ENCODE data around the gene MYO1B.

Gene MYO1B

DNA sequence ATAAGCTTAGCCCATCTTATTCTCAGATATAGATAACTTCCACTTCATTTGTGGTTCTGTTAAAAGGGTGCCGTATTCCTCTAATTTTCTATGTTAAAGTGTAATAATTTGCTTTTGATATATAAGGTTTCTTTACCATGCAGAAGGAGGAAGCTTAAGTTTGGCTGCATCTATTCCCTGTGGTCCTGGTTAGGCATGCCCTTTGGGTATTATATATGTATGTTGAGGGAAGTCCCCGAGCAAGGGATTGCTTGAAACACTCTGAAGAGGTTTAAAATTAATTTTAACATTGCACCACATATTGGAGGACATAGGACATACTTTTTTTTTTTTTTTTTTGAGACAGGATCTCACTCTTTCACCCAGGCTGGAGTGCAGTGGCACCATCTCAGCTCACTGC is 16.9 kb upstream of the MYO1B start:
- no peak for DNase-seq

DNA sequence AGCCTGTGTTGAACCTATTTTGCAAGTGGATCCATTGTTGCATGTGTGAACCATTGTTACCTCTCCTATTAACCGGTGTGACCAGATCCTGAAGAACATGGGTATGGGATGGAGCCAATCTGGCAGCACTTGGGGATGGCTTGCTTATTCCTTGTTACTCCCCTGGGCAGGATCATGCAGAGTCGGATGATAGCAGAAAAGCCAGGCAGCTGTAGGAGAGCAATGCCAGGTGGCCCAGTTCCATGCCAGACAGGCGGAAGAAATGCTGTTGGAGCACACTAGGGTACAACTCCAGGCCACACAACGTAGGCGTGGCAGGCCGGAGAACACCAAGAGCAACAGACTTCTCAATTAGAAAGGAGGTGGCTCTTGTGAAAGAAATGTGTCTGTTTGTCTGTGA is 16.3 kb upstream of the MYO1B start:
- DNase-seq, result no peak

DNA sequence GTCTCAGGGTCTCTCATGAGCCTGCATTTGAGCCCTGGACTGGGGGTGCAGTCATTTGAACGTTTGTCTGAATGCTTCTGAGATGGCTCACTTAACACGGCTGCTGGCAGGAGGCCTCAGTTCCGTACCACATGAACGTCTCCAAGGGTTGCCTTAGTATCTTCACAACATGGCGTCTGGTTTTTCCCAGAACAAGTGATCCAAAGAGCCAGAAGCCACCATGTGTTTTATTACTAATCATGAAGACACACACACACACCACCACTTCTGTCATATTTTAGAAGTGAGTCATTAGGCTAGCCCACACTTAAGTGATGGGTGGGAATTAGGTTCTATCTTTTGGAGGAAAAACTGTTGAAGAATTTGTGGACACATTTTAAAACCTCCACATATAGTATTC is 15.0 kb upstream of the MYO1B start:
- no peak for DNase-seq

DNA sequence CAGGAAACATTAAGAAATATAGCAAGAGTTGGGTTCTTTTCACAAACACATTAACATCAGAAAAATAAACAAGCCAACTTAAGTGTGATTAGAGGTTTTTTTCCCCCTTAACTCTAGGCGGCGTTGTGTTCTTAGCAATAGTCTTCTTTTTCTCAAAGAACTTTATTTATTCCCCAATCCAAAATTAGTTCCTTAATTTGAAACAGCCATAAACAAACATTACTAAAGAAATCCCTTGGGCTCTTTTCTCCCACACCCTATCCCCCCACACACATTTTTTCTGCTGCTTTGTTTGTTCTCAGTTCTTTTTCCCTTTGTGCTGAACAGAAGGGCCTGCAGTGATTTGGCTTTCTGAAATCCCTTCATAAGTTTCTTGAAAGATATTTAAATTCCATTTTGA is 13.2 kb upstream of the MYO1B start:
- no peak for DNase-seq

DNA sequence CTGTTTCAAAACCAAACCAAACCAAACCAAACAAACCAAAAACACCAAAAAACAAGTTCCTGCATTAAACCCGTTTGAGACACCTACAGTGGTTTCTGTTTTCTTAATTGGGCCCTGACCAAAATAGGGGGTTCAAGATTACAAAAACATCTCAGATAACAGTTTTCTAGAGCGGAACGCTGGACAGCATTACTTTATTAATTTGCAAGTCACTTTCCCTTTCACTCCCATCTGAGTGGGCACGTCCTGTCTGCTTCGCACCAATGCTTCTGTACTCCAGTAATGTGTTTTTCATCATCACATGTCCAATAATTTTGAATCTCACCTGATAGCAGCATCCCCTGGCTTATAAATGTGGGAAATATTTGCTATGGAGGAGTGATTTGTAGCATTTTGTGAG is 11.7 kb upstream of the MYO1B start:
- DNase-seq, result no peak

DNA sequence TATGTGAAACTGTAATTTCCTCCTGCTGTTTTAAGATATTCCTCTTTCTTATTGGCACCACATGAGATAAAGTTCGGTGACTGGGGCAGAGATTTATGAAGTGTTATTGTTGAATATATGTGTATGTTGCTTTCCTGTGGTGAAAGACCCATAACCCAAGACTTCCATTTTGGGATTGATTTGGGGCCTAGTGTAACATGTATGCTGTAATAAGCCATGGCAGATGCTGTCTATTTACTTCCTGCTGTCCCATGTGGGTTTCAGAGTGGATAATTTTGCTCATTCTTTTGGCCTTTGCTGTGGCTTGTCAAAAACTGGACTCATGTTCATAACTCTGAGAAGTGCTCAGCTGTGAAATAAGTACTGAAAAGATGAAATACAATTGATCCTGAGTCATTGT is 10.8 kb upstream of the MYO1B start:
- DNase-seq, result no peak

DNA sequence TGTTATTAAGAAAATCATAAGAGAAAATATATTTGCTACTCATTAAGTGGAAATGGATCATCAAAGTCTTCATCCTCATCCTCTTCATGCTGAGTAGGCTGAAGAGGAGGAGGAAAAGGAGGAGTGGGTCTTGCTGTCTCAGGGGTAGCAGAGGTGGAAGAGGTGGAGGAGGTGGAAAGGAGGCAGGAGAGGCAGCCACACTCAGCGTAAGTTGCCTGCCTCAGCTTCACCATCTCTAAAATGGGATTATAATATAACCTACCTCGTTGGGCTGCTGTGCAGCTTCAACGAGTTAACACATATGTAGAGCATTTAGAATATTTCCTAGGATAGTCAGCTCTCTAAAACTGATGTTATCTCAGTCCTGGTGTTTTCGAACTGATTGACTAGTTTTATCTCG is 4.3 kb upstream of the MYO1B start:
- DNase-seq, result no peak

DNA sequence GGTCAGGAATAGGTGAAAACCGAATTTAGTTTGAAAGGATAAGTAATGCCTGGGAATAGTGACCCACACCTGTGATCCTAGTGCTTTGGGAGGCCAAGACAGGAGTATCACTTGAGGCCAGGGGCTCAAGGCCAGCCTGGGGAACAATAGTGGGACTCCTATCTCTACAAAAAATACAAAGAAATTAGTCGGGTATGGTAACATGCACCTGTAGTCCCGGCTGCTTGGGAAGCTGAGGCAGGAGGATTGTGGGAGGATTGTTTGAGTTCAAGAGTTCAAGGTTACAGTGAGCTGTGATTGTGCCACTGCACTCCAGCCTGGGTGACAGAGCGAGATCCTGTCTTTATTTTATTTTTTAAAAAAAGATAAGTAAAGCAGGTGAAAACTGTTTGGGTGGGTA is 3.8 kb upstream of the MYO1B start:
- DNase-seq, result no peak

DNA sequence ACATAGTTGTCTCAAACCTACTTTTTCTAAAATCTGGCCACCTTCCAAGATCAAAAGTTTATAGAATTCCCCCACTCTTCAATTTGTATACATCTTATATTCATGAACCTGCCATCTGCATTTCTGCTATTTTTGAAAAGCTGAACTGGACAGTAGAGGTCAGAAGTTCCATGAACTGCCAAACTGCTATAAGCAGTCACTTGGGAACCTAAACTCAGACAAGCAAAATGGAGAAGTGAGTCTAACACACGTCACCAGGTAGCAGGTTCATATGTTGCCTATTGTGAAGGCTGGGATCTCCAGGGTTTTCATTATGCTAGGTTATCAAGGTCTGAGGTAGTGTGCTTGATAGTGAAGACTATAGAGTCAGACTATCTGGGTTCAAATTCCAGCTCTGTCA is 2.0 kb upstream of the MYO1B start:
- DNase-seq, result no peak

DNA sequence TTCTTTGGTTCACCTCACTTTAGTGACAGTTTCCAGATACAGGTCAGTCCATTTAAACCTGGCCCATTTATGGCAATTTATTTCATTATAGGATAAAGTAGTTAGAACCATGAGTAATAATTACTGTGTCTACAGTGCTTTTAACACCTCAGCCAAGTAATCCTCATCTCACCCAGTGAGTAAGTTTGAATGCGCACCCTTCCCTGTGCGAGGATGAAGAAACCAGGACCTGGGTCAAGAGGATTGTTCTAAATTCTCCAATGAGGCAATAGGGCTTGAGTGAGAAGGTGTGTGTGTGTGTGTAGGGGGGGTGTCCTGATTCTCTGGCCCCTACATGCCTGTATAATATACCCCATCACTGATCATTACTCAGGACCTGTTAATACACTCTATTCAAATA is 854 bp upstream of the MYO1B start:
- DNase-seq, result no peak

DNA sequence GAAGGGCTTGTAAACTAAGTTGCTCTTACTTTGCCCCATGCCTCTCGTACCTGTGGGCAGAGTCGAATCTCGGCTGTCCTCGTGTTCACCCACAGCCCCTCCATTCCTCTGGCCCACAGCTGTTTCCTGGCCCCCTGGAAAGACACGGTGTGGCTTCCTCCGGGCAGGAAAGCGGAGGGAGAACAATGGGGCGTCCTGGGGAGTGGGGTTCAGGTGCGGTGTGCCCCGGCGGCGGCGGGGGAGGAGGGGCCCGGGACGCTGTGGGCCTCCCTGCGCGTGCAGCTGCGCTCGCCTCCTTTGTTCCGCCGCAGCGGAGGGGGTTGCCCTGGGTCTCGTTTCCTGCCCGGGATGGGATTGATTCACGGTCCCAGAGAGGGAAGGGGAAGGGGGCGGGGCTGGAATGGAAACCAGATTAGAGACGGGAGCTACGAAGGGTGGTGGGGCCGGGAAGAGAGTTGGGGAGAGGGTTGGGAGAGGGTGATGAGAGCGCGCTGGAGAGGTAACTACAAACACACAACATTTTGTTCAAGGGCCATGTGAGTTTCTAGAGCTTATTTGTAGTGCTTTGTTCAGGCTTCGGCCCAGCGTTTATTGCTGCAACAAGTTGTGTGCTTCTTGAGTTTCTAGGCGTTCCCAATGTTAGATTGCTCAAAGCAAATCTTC is 796 bp downstream of the MYO1B start:
- DNase-seq, result peak; percentile 9

DNA sequence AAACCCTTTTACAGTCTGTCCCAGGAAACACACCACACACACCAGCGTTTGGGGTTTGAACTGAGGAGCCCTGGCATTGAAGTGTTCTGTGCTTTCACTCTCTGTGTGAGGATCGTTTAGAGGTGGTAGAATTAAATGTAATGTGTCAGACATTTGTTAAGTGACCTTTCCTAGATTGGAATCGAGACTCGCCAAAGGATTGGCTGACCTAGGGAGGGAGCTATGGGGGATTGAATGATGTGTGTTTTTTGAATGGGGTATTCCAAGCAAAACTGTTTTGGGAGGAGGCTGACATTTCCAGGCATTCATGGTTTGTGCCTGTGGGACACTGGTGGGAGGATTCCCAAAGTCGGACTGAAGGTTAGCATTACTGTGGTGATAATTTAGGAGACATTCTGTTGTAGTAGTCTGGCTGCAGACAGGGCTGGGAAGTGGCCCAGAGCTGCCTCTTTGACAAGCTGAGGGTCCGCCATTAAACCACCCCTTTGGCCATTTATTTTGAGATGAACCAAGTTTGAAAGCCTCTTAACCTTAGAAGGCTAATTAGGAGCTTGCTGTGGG is 1.7 kb downstream of the MYO1B start:
- no peak for DNase-seq

DNA sequence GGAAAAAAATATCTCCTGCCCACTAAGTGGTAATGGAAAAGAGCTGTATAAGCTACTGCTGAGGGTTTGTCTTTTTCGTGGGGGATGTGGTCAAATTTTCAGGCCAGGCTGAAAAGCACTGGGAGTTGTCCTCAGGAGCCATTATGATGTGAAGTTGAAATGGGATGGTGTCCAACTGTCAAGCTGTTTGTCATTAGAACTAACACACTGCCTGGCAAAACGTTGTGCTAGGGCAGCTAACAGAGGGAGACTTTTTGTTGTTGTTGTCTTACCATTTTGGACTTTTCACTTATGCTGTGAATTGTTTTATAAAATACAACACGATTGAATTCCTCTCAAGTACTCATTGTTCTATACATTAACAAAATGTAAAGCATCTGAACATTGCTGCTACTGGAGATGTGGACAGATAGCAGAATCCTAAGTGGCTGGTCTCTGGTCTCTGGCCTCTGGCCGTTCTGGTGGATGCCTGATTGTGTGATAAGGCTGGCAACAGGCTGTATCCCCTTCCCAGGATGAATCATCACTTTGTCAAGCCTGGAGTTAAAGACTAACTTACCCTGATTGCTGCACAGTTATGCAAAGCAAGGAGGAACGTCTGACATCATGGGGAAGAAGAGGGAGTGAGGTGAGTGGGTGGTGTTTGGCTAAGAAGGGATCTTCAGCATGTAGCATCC is 2.3 kb downstream of the MYO1B start:
- no peak for DNase-seq

DNA sequence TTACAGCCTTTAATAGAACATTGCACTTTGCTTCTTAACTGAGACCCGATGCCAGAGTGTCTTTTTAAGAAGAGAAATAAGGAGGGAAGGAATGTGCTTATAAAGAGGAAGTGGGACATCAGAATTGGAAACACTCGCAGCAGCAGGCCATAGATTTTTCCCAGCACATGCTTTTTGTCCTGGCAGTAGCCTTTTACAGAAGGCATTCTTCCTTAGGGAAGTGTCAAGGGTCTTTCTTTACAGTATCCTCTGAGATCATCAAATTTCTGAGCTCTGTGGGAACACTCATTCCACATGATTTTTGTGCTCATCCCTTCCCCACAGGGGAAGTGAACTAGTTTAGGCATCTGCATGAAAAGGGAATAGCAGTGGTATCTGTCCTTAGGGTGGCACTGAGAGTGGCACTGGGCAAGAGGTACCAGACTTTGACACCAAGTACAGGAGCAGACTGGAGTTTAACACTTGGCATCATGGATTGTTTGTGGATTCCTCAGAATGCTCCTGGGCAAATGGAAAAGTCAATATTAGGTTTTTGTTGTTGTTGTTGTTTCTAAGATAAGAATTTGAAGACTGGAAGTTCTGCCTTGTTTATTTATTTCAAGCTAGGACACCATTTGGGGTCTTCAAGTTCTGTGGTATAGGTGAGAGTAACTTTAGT is 4.1 kb downstream of the MYO1B start:
- DNase-seq, result no peak

DNA sequence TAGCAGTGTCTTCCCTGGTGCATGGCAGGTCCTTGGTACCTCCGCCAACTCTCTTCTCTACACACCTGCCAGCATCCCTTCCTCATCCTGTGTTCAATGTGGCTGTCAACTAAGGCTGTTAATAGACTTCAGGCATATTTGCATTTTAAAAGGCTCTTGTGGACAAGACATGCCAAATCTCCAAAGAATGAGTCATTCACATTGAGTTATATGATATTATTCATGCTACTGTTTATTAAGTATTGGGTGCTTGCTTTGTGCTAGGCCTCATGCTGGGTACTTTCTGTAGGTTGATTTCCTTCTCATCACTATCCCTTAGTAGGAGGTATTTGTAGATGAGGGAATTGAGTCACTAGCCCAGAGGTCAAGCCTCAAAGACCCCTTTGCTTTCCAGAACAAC is 5.2 kb downstream of the MYO1B start:
- no peak for DNase-seq

DNA sequence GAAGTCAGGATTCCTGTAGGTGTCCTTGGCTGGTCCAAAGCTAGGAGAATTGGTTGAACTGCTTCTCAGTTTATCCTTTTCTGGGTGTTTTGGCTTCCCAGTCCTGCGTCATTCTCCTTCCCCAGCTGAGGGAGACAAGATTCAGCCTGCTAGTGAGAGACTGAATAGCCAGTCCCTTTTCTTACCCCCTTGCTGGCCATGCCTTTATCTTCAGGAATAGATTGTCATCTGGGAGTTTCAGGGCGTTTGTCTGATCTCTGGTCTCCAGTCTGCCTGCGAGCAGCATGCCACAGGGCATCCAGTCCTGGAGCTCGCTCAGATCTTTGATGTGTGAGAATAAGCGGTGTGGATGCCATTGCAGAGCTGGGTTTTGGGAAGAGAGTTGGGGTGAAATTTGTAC is 5.8 kb downstream of the MYO1B start:
- DNase-seq, result no peak

DNA sequence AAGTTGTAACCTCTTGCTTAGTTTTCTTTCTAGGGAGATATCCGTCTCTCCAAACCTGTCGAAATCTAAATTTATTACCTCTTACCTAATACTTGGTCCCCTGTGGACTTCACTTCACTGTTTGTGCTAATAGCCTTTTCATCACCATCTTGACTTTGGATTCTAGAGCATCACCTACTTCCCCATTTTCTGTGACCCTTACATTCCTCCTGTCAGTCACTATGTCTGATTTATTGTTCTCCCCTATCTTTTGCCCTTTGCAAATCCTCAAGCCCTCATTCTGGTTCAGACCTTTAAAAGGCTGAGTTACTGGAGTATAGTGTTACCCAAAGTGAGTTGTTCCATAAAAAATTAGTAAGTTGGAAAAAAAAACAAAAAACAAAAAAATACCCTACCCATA is 7.5 kb downstream of the MYO1B start:
- no peak for DNase-seq

DNA sequence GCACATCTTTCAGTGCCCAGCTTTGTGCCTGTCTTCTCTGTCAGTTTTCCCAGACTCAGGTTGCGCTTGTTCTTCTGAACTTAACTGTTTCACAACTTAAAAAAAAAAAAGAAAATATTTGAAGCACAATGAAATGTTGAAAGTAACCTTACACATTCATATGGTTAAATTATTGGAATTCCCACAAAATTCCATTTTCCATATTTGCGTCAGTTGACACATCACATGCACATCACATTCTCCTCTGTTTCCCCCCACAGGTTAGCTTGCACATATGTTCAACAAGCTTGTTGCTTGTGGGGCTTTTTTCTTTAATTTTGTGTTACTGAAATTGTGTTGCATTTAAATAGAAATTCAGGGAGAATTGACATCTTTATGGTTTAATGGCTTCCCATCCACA is 8.3 kb downstream of the MYO1B start:
- no peak for DNase-seq

DNA sequence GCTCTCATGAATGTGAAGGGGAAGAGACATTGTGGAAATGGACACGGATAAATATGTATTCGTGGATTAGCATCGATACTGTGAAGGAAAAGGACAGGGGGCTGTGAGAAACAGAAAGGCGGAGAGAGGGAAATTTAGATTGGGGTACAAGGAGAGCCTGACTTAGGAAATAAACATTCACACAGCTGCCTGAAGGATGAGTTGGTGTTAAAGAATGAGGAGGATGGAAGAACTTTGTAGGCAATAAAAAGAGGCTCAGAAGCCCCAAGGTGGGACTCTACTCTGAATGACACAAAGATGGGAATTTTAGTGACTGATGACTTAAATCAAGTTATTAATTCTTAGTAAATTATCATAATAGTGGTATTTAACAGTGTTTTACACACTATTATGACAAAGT is 10.1 kb downstream of the MYO1B start:
- no peak for DNase-seq

DNA sequence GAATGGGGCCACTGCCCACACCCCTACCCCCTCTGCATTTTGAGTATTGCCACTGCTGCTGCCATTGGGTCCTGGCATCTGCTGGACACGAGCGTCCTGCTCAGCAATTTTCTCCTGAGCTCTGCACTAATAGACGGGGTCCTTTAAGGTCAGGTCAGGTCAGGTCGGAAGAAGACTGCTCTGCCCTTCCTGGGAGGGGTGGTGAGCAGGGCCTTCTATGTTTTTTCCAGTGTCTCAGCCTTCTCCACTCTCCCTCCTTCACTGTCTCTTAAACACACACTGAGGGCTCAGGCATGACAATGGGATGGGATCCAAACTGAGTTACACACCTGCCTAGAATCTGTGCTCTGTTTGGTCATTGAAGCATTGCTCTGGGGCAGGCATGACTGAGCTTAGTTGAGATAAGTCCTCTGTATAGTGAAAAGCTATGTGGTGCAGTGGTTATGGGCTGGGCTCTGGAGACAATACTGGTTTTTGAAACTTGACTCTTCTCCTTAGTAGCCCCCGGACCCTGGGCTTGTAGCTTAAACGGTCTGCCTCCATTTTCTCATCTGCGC is 10.6 kb downstream of the MYO1B start:
- DNase-seq, result no peak

DNA sequence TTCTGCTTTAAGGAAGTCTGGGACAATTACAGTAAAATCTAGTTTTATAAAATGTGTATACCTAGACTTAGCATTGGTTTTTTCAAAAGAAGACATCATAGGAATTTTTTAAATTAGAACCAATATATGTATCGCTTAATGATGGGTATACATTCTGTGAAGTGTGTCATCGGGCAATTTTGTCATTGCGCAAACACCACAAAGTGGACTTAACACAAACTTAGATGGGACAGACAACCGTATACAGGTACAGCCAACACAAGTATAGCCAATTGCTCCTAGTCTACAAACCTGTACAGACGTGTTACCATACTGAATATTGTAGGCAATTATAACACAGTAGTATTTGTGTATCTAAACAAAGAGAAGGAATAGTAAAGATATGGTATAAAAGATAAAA is 12.7 kb downstream of the MYO1B start:
- DNase-seq, result no peak

DNA sequence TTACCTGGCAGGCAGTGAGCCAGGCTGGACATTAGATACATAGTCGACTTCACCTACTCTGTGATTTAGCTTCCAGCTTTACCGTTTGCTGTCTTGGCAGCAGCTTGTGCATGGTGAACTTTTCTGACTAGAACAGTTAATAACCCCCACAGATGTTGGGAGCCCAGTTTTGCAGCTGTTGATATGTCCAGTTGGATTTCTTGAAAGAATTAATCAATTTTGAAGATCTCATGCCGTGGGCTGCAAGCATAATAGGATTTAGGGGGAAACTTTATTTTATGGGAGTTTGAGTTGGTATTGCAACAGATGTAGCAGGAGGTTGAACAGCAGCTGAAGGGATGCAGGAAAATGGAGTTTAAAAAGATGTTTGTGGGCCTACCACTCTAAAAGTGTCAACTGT is 13.8 kb downstream of the MYO1B start:
- no peak for DNase-seq

DNA sequence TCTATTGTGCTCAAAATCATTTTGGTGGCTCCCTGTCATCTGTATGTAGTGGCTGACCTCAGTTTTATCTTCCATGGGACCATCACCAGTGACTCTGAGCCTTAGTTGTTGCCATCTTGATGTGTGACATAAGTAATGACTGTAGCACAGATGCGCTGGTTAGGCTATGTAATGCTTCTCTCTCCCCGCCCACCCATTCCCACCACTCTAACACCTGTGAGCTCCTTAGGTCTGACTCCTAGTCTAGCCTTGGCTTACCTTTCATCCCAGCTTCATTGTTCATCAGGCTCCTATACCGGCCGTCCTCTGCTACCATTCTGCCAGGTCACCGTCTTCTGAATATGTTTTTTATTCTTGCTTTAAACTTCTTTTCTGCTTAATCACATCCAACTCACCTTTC is 17.2 kb downstream of the MYO1B start:
- DNase-seq, result no peak

DNA sequence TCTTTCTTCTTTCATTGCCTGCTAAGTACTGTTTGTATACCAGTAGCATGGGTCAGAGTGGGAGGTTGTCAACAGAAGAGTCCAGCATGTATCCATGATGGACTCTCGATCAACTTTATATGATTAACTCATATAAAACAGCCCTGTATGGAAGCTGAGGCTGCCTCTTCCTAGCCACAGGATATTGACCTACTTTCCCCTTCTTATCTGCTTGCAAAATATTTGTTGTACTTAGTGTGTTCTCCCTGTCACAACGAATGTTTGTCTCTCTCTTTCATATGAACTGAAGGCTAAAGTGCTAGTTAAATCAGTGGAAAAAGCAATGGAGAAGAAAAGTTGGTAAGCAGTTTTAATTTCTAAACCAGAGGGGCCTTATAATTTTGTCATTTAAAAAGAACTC is 17.8 kb downstream of the MYO1B start:
- no peak for DNase-seq
